A549 treated with DMSO at 1 μM for 4 hours (cell line): ENCODE data around the gene KLHDC9. TPM values are rescaled to one million over a fixed set of nuclear protein-coding genes. Genes with fewer than 3 reads are reported as not detected.

Experiments
- total RNA-seq: library from RNA; stranded (reverse); fragments of 200-300 nt; extraction: Qiagen RNA extraction; gene quantifications from 5 replicates; pipeline ENCODE4 v1.2.3, GENCODE V29; 2022; ENCODE audit warnings: low read depth

KLHDC9 gene, protein sequence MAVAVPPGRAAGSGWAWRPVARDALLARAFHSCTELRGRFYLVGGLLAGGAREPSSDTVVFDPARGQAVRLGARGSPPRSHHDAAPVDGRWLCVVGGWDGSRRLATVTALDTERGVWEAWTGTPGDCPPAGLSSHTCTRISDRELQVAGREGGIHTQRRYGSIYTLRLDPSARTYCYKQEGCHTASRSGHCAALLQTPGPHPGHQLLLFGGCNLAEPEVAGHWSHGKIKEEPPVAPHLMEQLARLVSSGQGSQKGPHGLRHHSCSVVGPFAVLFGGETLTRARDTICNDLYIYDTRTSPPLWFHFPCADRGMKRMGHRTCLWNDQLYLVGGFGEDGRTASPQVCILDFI
- 1.6 to 1.7 TPM (median 1.7 TPM) in 5 replicates for total RNA-seq

DNA sequence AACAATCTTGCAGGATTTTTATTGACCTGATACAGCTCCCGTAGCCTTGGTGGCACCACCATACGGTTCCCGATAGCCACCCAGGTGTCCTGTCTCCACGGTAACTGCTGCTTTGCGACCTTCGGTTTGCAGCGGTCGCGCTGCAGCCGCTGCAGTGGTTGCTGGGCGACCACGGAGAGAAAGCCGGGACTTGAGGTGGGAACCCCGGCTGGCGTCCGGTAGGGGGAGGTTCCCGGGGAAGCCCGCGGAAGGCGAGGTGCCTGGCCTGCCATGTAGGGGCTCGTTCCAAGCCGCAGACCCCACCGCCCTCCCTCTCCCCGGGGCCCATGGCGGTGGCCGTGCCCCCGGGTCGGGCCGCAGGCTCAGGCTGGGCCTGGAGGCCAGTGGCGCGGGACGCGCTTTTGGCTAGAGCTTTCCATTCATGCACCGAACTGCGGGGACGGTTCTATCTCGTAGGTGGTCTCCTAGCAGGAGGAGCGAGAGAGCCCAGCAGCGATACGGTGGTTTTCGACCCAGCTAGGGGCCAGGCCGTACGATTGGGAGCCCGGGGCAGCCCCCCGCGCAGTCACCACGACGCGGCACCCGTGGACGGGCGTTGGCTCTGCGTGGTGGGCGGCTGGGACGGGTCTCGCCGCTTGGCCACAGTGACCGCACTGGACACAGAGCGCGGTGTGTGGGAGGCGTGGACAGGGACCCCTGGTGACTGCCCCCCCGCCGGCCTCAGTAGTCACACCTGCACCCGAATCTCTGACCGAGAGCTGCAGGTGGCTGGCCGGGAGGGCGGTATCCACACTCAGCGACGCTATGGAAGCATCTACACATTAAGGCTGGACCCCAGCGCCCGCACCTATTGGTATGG lies at the start of gene KLHDC9:
Gene KLHDC9 (plus strand): TSS at position 152 of the 859 bp plus-strand sequence. CDS start 175 bp downstream, at position 327.

DNA sequence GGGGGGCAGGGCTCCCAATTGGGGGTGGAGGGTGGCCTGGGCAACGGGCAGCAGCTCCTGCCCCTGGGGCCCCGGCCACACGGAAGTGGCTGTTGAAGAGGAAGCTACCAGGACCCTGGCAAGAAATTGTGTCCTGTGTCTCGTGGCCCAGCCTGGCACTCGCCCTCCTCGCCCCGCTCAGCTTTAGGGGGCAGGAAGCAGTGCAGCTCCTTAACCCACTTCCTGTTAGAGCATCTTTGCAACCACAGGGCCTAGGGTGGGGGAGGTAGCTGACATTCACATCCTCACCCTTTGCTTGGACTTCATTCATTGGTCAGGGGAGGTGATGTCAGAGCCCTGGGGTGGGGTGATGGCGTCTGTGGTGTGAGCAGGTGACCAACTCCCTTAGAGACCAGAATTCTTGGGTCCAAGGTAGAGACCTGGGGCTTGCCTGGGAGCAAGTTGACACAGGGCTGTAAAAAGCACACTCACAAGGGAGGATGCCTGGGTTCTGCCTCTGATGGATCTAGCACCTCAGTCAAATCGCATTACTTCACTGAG lies 28.4 kb upstream of the KLHDC9 start, which contains the start of gene ARHGAP30:
Gene ARHGAP30 (minus strand): TSS at position 161 of the 540 bp plus-strand sequence. CDS start 267 bp downstream, outside the sequence.

DNA sequence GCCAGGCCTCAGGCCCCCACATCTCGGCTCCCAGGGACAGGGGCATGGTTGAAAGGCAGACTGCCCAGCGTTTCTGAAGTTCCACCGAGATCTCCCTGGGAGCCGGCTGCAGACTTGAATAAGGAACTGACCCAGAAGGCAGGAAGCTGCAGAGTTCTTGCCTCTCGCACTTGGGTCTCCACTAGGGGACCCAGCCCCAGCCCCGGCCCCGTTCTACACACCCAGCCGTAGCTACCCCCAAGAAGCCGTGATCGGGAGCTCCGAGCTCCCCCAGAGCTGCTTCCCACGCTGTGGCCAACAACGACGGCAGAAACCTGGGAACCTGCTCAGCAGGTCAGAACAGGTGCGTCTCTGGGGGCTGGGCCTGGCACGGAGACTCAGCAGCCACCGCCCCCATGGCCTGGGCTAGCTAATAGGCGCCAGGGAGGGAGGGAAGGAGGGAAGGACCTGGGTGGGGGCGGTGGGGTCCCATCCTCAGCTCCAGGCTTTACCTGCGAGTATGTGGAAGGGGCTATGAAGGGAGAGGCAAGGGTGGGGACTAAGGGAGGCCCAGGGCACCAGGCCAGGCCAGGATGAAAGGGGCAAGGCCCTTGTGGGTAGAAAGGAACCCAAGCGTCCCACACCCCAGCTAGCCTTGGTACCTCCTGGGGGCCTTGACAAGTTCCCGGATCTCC lies 8.8 kb upstream of the KLHDC9 start, which contains the start of gene NECTIN4:
Gene NECTIN4 (minus strand): TSS at position 308 of the 674 bp plus-strand sequence. CDS start 262 bp downstream, at position 46.

DNA sequence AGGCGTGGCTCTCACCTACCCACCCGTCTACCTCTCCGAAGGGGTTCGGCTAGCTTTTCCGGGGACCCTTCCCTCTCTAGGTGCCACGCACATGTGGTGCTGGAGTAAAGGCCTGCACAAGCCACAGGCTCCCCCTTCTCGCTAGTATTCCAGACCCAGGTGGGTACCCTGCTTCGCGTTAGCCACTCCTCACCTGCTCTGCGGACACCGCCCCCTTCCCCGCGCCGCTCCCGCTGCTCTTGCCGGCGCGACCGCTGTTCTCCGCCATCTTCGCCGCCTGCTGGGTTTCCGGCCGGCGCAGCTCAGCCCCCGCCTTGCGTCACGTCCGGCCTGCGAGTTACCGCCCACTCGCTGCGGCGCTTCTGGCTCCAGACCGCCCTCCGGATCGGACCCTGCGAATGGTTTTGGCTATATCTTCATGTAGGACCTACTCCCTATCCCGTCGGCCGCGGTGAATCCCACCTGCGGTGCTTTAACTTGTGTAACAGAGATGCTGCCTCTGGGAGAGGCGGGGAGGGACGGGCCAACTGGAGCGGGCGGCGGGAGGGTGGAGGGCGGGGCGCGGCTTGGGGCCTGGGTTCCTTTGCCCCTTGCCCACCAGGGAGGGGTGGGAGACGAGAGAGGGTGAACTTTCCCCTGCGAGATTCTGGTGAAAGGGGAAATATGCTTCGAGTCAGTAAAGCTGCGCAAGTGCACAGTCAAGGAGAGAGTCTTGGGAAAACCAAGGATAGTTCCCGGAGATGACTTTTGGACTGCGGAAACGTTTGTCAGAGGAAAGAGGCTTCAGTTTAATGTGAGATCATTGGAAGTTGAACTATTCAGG lies 19.8 kb downstream of the KLHDC9 start, which contains the start of the genes NIT1 and PFDN2:
Gene NIT1 (plus strand): TSS at position 347 of the 823 bp plus-strand sequence. CDS start 72 bp downstream, at position 419.
Gene PFDN2 (minus strand): TSS at position 279 of the 823 bp plus-strand sequence. CDS start 11 bp downstream, at position 268.

DNA sequence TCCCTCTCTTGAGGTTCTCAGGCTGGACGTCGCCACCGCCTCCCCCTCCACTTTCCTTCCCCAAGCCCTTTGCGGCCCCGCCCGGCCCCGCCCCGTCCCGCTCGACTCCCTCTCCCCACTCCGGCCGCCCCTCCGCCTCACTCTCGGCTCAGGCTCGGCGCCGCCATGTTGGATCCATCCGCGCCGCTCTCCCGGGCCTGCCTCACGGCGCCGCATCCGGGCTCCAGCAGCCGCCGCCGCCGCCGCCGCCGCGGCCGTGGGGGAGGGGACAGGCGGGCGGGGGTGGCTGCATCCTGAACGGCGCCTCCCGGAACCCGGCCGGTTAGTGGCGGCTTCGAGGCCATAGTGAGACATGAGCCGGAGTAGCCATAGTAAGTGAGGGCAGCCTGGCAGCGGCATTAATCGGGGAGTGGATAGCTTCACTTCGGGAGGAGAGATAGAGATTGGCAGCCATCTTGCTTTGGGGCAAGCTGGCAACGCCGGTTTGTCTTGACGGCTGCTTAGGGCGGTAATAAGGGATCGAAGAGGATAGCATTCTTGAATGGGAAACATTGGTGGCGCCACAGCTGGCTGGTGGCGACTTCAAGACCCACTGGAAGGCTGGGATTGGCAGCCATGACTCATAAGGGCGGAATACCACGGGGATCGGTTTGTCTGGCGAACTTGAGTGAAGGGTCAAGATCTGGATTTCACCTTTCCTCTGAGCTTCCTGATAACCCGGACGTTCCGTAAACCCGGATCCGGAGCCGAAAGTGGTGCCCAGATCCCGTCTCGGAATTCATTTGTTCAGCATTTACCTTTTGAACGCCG lies 34.5 kb downstream of the KLHDC9 start, which contains the start of gene DEDD:
Gene DEDD (minus strand): TSS at position 258 of the 810 bp plus-strand sequence. CDS start 8,205 bp downstream, outside the sequence.

Other genes starting within 250 kb of the KLHDC9 start
- gene CD244, start 235.5 kb upstream of the KLHDC9 start, total RNA-seq, result not detected in 5 replicates
- gene ITLN1, start 213.2 kb upstream of the KLHDC9 start, total RNA-seq, result not detected in 5 replicates
- gene ITLN2, start 143.6 kb upstream of the KLHDC9 start, total RNA-seq, result 0.14 to 0.30 TPM (median 0.14 TPM) in 3 of 5 replicates, not detected in the others
- gene F11R, start 77.2 kb upstream of the KLHDC9 start, total RNA-seq, result 45.4 to 56.7 TPM (median 50.6 TPM) in 5 replicates
- 0.21 to 0.46 TPM (median 0.24 TPM) in 3 of 5 replicates, not detected in the others for gene TSTD1, start 59.4 kb upstream of the KLHDC9 start, total RNA-seq
- gene USF1, start 52.4 kb upstream of the KLHDC9 start, total RNA-seq, result 48.5 to 57.3 TPM (median 53.1 TPM) in 5 replicates
- gene ARHGAP30, start 28.5 kb upstream of the KLHDC9 start, total RNA-seq, result 0.06 to 0.13 TPM (median 0.10 TPM) in 5 replicates
- 1.3 to 1.9 TPM (median 1.7 TPM) in 5 replicates for gene NECTIN4, start 8.8 kb upstream of the KLHDC9 start, total RNA-seq
- 113 to 124 TPM (median 120 TPM) in 5 replicates for gene PFDN2, start 19.7 kb downstream of the KLHDC9 start, total RNA-seq
- 26.6 to 33.0 TPM (median 31.3 TPM) in 5 replicates for gene NIT1, start 19.7 kb downstream of the KLHDC9 start, total RNA-seq
- gene DEDD, start 34.3 kb downstream of the KLHDC9 start, total RNA-seq, result 25.0 to 32.8 TPM (median 29.9 TPM) in 5 replicates
- 87.3 to 130 TPM (median 91.1 TPM) in 5 replicates for gene UFC1, start 55.6 kb downstream of the KLHDC9 start, total RNA-seq
- gene USP21, start 61.1 kb downstream of the KLHDC9 start, total RNA-seq, result 15.4 to 27.5 TPM (median 23.2 TPM) in 5 replicates
- gene PPOX, start 68.1 kb downstream of the KLHDC9 start, total RNA-seq, result 11.6 to 17.2 TPM (median 15.2 TPM) in 5 replicates
- 26.9 to 33.2 TPM (median 29.5 TPM) in 5 replicates for gene B4GALT3, start 79.1 kb downstream of the KLHDC9 start, total RNA-seq
- gene ADAMTS4, start 100.7 kb downstream of the KLHDC9 start, total RNA-seq, result not detected in 5 replicates
- gene NDUFS2, start 104.0 kb downstream of the KLHDC9 start, total RNA-seq, result 76.9 to 109 TPM (median 79.7 TPM) in 5 replicates
- gene FCER1G, start 116.9 kb downstream of the KLHDC9 start, total RNA-seq, result 0.33 TPM in 1 of 5 replicates, not detected in the others
- not detected in 5 replicates for gene APOA2, start 125.3 kb downstream of the KLHDC9 start, total RNA-seq
- 10.1 to 11.5 TPM (median 11.0 TPM) in 5 replicates for gene TOMM40L, start 127.7 kb downstream of the KLHDC9 start, total RNA-seq
- gene NR1I3, start 139.8 kb downstream of the KLHDC9 start, total RNA-seq, result 0.21 TPM in 1 of 5 replicates, not detected in the others
- gene PCP4L1, start 160.4 kb downstream of the KLHDC9 start, total RNA-seq, result 0.06 to 0.10 TPM (median 0.08 TPM) in 3 of 5 replicates, not detected in the others
- gene MPZ, start 211.6 kb downstream of the KLHDC9 start, total RNA-seq, result 0.20 to 0.36 TPM (median 0.26 TPM) in 4 of 5 replicates, not detected in the other
- gene SDHC, start 216.0 kb downstream of the KLHDC9 start, total RNA-seq, result 238 to 268 TPM (median 252 TPM) in 5 replicates